HCT116 (cell line): Measurements from ENCODE around the gene TGFBI. TPM values are rescaled to one million over a fixed set of nuclear protein-coding genes. Genes with fewer than 3 reads are reported as not detected.

ENCODE experiments used
- ATAC-seq: fragments of 200-7000 bp; cut with Tn5 transposase; 2 replicates; pipeline ENCODE4 v1.9.1; 2020; ENCODE audit warnings: mild to moderate bottlenecking, moderate library complexity
- BruUV-seq: library from RNA; stranded (reverse); fragments of 400-500 nt; replicated peaks from 2 replicates; lab custom pipeline; 2021; lab: Mats Ljungman, UMichigan
- CTCF ChIA-PET: fragments of 300-600 bp; sonication (Branson Sonifier 250); formaldehyde crosslinking; loops from one replicate; lab custom pipeline; 2021; ENCODE audit warnings: antibody characterized with exemption; lab: Charles Lee
- POLR2A ChIA-PET: fragments of 300-600, 350-600 bp; sonication (Branson Sonifier 250); formaldehyde crosslinking; loops from one replicate; lab custom pipeline; 2021; ENCODE audit warnings: antibody characterized with exemption; lab: Charles Lee
- RAD21 ChIA-PET, 2 experiments: fragments of 300-600 bp; sonication (Branson Sonifier 250); formaldehyde crosslinking; loops; one replicate each; lab custom pipeline; 2023; ENCODE audit warnings: low total read pairs in 2 of 2; ENCODE audit not compliant: uncharacterized antibody in 2 of 2, unreplicated experiment in 2 of 2, low non-redundant PET in 1 of 2; lab: Charles Lee
- DNase-seq: peaks from one replicate; pipeline ENCODE4 v3.0.0-alpha.2; 2010; ENCODE audit warnings: low read depth, low spot score
- H2AFZ ChIP-seq: fragments of 200-600 bp; shearing (Covaris generic), sonication (generic); 2 replicates; pipeline ENCODE4 v1.6.1; 2017; ENCODE audit warnings: low read depth, mixed run types, mixed read lengths, antibody characterized with exemption, low read length; ENCODE audit not compliant: poor library complexity, severe bottlenecking
- H3K27ac ChIP-seq: 2 replicates; pipeline ENCODE4 v1.5.1; 2012; ENCODE audit warnings: low read depth, low read length
- H3K27me3 ChIP-seq: fragments of 200-600 bp; sonication (generic); 2 replicates; pipeline ENCODE4 v1.6.1; 2016; ENCODE audit warnings: mixed run types, low read length, mixed read lengths; ENCODE audit not compliant: insufficient read depth
- H3K36me3 ChIP-seq, 2 experiments: fragments of 200-500 bp in 1 of 2; fragments of 200-600 bp in 1 of 2; sonication (Bioruptor generic) in 1 of 2; sonication (generic) in 1 of 2; 2 replicates each; pipeline versions ENCODE4 v1.5.1 to v1.6.1; 2014 to 2016; ENCODE audit warnings: low read length in 2 of 2, inconsistent platforms in 1 of 2, mixed read lengths in 1 of 2, mixed run types in 1 of 2; ENCODE audit not compliant: insufficient read depth in 2 of 2, control insufficient read depth in 1 of 2
- H3K4me1 ChIP-seq, 2 experiments: fragments of 200-600 bp in 1 of 2; sonication (generic) in 1 of 2; 2 replicates each; pipeline versions ENCODE4 v1.5.1 to v1.6.1; 2012 to 2017; ENCODE audit warnings: low read length in 2 of 2, inconsistent platforms in 1 of 2, mild to moderate bottlenecking in 1 of 2, mixed read lengths in 1 of 2, mixed run types in 1 of 2, moderate library complexity in 1 of 2; ENCODE audit not compliant: insufficient read depth in 2 of 2, control insufficient read depth in 1 of 2
- H3K4me2 ChIP-seq: fragments of 200-600 bp; sonication (generic); 2 replicates; pipeline ENCODE4 v1.6.1; 2017; ENCODE audit warnings: mixed run types, low read length, mixed read lengths
- H3K4me3 ChIP-seq, 2 experiments: fragments of 200-600 bp in 1 of 2; sonication (generic) in 1 of 2; replicated peaks in 1 of 2; 2 replicates each; pipeline ENCODE4 v1.5.1; 2011 to 2016; ENCODE audit warnings: low read length in 2 of 2, control low read depth in 1 of 2, low read depth in 1 of 2, mild to moderate bottlenecking in 1 of 2, mixed read lengths in 1 of 2, mixed run types in 1 of 2
- H3K79me2 ChIP-seq: fragments of 200-600 bp; sonication (generic); 2 replicates; pipeline ENCODE4 v1.6.1; 2017; ENCODE audit warnings: mild to moderate bottlenecking, mixed run types, low read length, moderate library complexity, mixed read lengths; ENCODE audit not compliant: insufficient read depth
- H3K9ac ChIP-seq: fragments of 200-600 bp; sonication (generic); 2 replicates; pipeline ENCODE4 v1.6.1; 2016; ENCODE audit warnings: low read length, mixed read lengths
- H3K9me2 ChIP-seq: fragments of 200-600 bp; sonication (generic), shearing (Covaris generic); 2 replicates; pipeline ENCODE4 v1.6.1; 2017; ENCODE audit warnings: mixed run types, mild to moderate bottlenecking, moderate library complexity; ENCODE audit not compliant: insufficient read depth
- H3K9me3 ChIP-seq, 2 experiments: fragments of 200-500 bp in 1 of 2; fragments of 200-600 bp in 1 of 2; sonication (Bioruptor generic) in 1 of 2; sonication (generic) in 1 of 2; 2 replicates each; pipeline ENCODE4 v1.6.1; 2014 to 2017; ENCODE audit warnings: low read length in 2 of 2, mixed read lengths in 2 of 2, inconsistent platforms in 1 of 2, low read depth in 1 of 2, mild to moderate bottlenecking in 1 of 2, mixed run types in 1 of 2, moderate library complexity in 1 of 2; ENCODE audit not compliant: control insufficient read depth in 1 of 2, insufficient read depth in 1 of 2
- H4K20me1 ChIP-seq: fragments of 200-600 bp; sonication (generic), shearing (Covaris generic); 2 replicates; pipeline ENCODE4 v1.6.1; 2017; ENCODE audit warnings: mixed run types, mild to moderate bottlenecking, moderate library complexity; ENCODE audit not compliant: insufficient read depth
- ELF1 ChIP-seq: IDR thresholded peaks from 2 replicates; pipeline ENCODE4 v1.6.1; 2012; ENCODE audit warnings: low read depth, borderline replicate concordance
- EZH2 ChIP-seq: fragments of 200-600 bp; sonication (generic); IDR thresholded peaks from 2 replicates; pipeline ENCODE4 v1.6.1; 2017; ENCODE audit warnings: antibody characterized with exemption, mixed run types
- JUND ChIP-seq: IDR thresholded peaks from 2 replicates; pipeline ENCODE4 v1.6.1; 2012
- RAD21 ChIP-seq: IDR thresholded peaks from 2 replicates; pipeline ENCODE4 v1.6.1; 2012; ENCODE audit warnings: low read depth, mild to moderate bottlenecking
- SIN3A ChIP-seq: IDR thresholded peaks from 2 replicates; pipeline ENCODE4 v1.6.1; 2012; ENCODE audit warnings: low read depth
- SRF ChIP-seq: IDR thresholded peaks from 2 replicates; pipeline ENCODE4 v1.6.1; 2012; ENCODE audit warnings: low read depth
- TCF7L2 ChIP-seq: IDR thresholded peaks from 2 replicates; pipeline ENCODE4 v1.7.0; 2011; ENCODE audit warnings: borderline replicate concordance, inconsistent platforms; ENCODE audit not compliant: insufficient read depth, insufficient read length; ENCODE audit errors: extremely low read depth
- YY1 ChIP-seq: IDR thresholded peaks from 2 replicates; pipeline ENCODE4 v1.6.1; 2011; ENCODE audit warnings: low read length, low read depth, moderate library complexity, mild to moderate bottlenecking; ENCODE audit not compliant: insufficient replicate concordance; ENCODE audit errors: extremely low read depth
- ZFX ChIP-seq: fragments of 450-650 bp; IDR thresholded peaks from 2 replicates; pipeline ENCODE4 v1.6.1; 2017
- ZNF274 ChIP-seq: fragments of 200-500 bp; sonication (Bioruptor generic); IDR thresholded peaks from 2 replicates; pipeline ENCODE4 v1.6.1; 2014; ENCODE audit warnings: mild to moderate bottlenecking, low read depth, low read length, inconsistent platforms
- intact Hi-C: fragments of 100-400 bp; cut with micrococcal nuclease; formaldehyde crosslinking; loops from 2 replicates; pipeline ENCODE4 v1.10.0; 2022
- total RNA-seq: library from RNA; stranded (reverse); gene quantifications from one replicate; pipeline ENCODE4 v1.2.1, GENCODE V29; 2021; ENCODE audit not compliant: unreplicated experiment
- TF ChIP-seq, protein P1 (sequence below): IDR thresholded peaks from 2 replicates; pipeline ENCODE4 v1.6.1; 2012; ENCODE audit warnings: low read depth
- TF ChIP-seq, protein P2 (sequence below), 3 experiments: fragments of 200-600 bp in 1 of 3; sonication (generic) in 1 of 3; IDR thresholded peaks in 2 of 3; conservative IDR thresholded peaks in 1 of 3; 2 replicates each; pipeline ENCODE4 v1.5.1; 2012 to 2017; ENCODE audit warnings: low read depth in 2 of 3, low read length in 2 of 3, antibody characterized with exemption in 1 of 3, borderline replicate concordance in 1 of 3, control low read depth in 1 of 3, mild to moderate bottlenecking in 1 of 3, mixed read lengths in 1 of 3, mixed run types in 1 of 3, moderate library complexity in 1 of 3; ENCODE audit not compliant: insufficient read depth in 1 of 3

TGFBI gene
- total RNA-seq, 1 experiment from 2014 or later, result 0.64 TPM

DNA sequence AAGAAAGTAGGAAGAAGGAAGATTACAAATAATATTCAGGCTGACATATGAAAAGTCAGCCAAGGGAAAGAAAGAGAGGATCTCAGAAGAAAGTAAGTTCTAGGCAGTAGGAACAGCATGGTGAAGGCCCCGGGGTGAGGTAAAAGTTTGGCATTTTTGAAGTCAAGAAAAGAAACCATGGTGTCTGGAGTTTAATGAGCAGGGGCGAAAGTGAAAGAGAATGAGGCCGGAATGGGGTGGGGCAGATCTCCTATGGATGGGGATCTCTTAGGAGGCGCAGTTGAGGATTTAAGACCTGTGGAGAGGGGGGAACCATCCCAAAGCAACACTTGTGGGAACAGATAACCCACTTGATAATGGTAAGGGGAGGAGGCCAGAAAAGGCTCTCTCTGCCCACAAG is 61.5 kb downstream of the TGFBI start:
- no peak overlapping the region for H3K4me2 ChIP-seq
- no peak for ATAC-seq
- TF ChIP-seq EZH2 (no peak), SIN3A (no peak), TCF7L2 (no peak)
- TF ChIP-seq, all 23 proteins: peak for 0
- Histone ChIP-seq H3K9ac (no peak overlapping the region), H3K27ac (no peak overlapping the region), H3K4me1 (peaks cover 0 to 9% of the 10 kb centered on the region in 2 experiments; a peak in 2 of 4 replicates), H3K36me3 (no peaks in the 10 kb centered on the region), H3K9me2 (no peaks in the 10 kb centered on the region), H2AFZ (no peak overlapping the region), H4K20me1 (no peaks in the 10 kb centered on the region), H3K27me3 (no peaks in the 10 kb centered on the region), H3K4me3 (no peak overlapping the region), H3K79me2 (no peaks in the 10 kb centered on the region), H3K9me3 (no peaks in the 10 kb centered on the region)
- ChIA-PET RAD21 (no interaction called here), POLR2A (no interaction called here), CTCF (no interaction called here)
- DNase-seq, result no peak
- intact Hi-C loops, result no loop called here
- BruUV-seq, result no TSS peak

DNA sequence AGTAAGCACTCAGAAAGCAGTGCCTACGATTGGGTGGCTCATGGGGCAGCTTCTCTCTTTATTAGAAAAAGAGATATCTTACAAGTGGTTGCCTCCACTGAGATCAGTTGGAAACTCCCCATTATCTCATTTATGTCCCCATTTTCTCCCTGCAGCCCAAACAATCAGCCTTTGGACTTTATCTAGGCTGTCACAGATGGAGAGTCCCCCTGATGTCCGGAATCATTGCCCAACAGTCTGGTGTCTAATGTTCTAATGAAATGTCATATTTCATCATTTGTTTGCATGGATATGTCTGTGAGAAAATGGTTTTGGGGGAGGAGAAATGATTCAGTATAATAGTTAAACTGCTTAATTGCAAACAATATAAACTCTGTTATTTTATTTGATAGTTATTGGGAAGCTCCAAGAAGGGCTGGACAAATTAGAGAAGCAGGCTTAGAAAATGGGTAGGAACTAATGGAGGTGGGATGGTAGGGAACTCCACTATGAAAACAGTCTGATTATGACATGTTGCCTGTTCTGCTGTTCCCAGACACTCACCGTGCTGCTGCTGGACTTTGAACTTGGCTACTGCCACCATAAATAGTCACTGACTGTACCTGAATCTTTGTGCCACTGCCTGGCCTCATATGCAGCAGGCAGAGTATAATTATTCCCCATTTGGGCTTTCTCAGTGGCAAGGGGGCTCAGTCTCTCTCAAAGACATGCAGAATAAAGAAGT is 65.6 kb downstream of the TGFBI start:
- Histone ChIP-seq H3K4me2 (no peak overlapping the region), H3K36me3 (no peaks in the 10 kb centered on the region), H3K4me3 (no peak overlapping the region), H3K4me1 (no peaks in the 10 kb centered on the region), H3K9ac (no peak overlapping the region), H4K20me1 (no peaks in the 10 kb centered on the region), H3K27me3 (no peaks in the 10 kb centered on the region; the same call in 1 of the 2 replicates), H3K27ac (no peak overlapping the region), H2AFZ (no peak overlapping the region), H3K9me3 (no peaks in the 10 kb centered on the region), H3K79me2 (no peaks in the 10 kb centered on the region), H3K9me2 (no peaks in the 10 kb centered on the region)
- BruUV-seq, result no TSS peak
- DNase-seq (no peak), ATAC-seq (no peak)
- intact Hi-C loops, result no loop called here
- POLR2A ChIA-PET, result no interaction called here
- RAD21 ChIA-PET, result no interaction called here
- CTCF ChIA-PET, result no interaction called here
- TF ChIP-seq ELF1 (no peak), ZNF274 (no peak), ZFX (no peak), EZH2 (no peak), TCF7L2 (no peak), SRF (no peak), YY1 (no peak), RAD21 (no peak), JUND (no peak)
- TF ChIP-seq, protein P1, sequence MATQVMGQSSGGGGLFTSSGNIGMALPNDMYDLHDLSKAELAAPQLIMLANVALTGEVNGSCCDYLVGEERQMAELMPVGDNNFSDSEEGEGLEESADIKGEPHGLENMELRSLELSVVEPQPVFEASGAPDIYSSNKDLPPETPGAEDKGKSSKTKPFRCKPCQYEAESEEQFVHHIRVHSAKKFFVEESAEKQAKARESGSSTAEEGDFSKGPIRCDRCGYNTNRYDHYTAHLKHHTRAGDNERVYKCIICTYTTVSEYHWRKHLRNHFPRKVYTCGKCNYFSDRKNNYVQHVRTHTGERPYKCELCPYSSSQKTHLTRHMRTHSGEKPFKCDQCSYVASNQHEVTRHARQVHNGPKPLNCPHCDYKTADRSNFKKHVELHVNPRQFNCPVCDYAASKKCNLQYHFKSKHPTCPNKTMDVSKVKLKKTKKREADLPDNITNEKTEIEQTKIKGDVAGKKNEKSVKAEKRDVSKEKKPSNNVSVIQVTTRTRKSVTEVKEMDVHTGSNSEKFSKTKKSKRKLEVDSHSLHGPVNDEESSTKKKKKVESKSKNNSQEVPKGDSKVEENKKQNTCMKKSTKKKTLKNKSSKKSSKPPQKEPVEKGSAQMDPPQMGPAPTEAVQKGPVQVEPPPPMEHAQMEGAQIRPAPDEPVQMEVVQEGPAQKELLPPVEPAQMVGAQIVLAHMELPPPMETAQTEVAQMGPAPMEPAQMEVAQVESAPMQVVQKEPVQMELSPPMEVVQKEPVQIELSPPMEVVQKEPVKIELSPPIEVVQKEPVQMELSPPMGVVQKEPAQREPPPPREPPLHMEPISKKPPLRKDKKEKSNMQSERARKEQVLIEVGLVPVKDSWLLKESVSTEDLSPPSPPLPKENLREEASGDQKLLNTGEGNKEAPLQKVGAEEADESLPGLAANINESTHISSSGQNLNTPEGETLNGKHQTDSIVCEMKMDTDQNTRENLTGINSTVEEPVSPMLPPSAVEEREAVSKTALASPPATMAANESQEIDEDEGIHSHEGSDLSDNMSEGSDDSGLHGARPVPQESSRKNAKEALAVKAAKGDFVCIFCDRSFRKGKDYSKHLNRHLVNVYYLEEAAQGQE, result no peak
- TF ChIP-seq, protein P2, sequence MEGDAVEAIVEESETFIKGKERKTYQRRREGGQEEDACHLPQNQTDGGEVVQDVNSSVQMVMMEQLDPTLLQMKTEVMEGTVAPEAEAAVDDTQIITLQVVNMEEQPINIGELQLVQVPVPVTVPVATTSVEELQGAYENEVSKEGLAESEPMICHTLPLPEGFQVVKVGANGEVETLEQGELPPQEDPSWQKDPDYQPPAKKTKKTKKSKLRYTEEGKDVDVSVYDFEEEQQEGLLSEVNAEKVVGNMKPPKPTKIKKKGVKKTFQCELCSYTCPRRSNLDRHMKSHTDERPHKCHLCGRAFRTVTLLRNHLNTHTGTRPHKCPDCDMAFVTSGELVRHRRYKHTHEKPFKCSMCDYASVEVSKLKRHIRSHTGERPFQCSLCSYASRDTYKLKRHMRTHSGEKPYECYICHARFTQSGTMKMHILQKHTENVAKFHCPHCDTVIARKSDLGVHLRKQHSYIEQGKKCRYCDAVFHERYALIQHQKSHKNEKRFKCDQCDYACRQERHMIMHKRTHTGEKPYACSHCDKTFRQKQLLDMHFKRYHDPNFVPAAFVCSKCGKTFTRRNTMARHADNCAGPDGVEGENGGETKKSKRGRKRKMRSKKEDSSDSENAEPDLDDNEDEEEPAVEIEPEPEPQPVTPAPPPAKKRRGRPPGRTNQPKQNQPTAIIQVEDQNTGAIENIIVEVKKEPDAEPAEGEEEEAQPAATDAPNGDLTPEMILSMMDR (IDR thresholded peaks at IDR 0.05 in 2 of 3, conservative IDR thresholded peaks at IDR 0.05 in 1 of 3; ENCODE audit: borderline replicate concordance in 1 of 3, insufficient read depth in 1 of 3, low read depth in 2 of 3, low read length in 2 of 3), result no peak
